IPS-18c (cell line): ENCODE measurements around the gene SNX9.
"Not testable (repeated sequence)": the region's sequence is repeated elsewhere in the genome, so short reads cannot be mapped to it uniquely, and the experiment has no call there.

Source experiments
- H3K4me3 ChIP-seq: 2 replicates; pipeline ENCODE4 v1.7.0; 2013; ENCODE audit warnings: low read depth, mild to moderate bottlenecking, low read length, moderate library complexity; ENCODE audit not compliant: insufficient read depth
- H3K9me3 ChIP-seq: one replicate; pipeline ENCODE4 v1.6.1; 2013; ENCODE audit warnings: mild to moderate bottlenecking, low read length, moderate library complexity; ENCODE audit not compliant: control insufficient read depth, insufficient read depth

Gene SNX9

DNA sequence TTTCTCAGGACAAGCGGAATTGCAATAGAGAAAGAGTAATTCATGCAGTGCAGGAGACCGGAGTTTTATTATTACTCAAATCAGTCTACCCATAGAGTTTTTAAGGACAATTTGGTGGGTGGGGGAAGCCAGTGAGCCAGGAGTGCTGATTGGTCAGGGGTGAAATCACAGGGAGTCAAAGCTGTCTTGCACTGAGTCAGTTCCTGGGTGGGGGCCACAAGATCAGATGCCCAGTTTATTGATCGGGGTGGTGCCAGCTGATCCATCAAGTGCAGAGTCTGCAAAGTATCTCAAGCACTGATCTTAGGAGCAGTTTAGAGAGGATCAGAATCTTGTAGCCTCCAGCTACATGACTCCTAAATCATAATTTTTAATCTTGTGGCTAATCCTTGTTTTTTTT is 21.1 kb downstream of the SNX9 start:
- not testable (repeated sequence) for H3K4me3 ChIP-seq, H3K9me3 ChIP-seq

GRCh38 chr6:157845493-157846259 is 22.6 kb downstream of the SNX9 start:
- H3K4me3 ChIP-seq, result no peak overlapping the region
- H3K9me3 ChIP-seq, result no peaks in the 10 kb centered on the region

GRCh38 chr6:157847846-157848245 is 24.8 kb downstream of the SNX9 start:
- H3K9me3 ChIP-seq, result no peaks in the 10 kb centered on the region
- H3K4me3 ChIP-seq, result no peak overlapping the region

GRCh38 chr6:157848693-157849092 is 25.6 kb downstream of the SNX9 start:
- no peak overlapping the region for H3K4me3 ChIP-seq
- H3K9me3 ChIP-seq, result no peaks in the 10 kb centered on the region

DNA sequence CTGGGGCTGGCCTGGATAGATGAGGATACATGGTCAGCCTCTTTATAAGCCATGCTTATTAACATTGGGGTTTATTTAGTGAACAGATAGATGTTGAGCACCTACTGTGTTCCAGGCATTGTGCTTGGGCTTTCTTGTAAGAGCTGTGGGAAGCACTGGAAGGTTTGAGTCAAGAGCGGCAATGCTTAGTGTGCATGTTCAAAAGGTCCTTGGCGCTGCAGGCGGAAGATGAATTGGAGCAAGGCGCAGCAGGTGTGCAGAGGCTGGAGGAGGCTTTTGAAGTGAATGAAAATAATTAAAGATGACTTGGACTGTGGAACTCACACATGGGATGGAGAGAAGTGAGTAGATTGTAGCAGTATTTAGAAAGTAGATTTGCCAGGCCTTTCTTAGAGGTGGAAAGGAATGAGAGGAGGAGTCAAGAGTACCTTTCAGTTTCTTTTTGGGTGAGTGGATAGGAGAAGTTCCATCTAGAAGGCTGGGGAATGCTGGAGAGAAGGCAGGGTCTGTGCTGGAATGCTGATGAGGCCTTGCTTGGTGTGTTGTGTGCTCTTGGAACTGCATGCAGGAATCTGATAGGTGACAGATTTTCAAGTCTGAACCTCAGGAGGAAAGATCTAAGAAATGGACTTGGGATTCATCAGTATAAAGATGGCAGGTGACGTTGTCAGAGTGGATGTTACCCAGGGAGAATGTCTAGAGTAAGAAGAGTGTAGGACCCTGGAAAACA is 26.4 kb downstream of the SNX9 start:
- no peaks in the 10 kb centered on the region for H3K9me3 ChIP-seq
- H3K4me3 ChIP-seq, result no peak overlapping the region

DNA sequence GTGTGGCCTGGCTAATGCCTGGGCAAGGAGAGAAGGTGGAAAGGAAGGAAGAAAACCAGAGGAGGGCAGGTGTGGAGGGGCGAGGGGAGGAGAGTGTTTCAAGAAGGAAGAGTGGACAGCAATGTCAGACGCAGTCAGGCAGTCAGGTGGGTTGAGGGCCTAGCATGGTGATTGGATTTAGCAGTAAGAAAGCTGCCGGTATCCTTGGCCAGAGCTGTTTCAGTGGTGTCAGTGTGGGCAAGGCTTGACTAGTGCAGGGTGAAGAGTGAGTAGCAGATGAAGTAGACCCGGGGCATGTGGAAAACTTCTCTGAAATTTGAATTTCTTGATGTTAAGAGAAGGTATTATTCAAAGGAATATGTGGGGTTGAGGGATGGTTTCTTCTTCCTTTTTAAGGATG is 27.0 kb downstream of the SNX9 start:
- H3K9me3 ChIP-seq, result no peaks in the 10 kb centered on the region
- no peak overlapping the region for H3K4me3 ChIP-seq

DNA sequence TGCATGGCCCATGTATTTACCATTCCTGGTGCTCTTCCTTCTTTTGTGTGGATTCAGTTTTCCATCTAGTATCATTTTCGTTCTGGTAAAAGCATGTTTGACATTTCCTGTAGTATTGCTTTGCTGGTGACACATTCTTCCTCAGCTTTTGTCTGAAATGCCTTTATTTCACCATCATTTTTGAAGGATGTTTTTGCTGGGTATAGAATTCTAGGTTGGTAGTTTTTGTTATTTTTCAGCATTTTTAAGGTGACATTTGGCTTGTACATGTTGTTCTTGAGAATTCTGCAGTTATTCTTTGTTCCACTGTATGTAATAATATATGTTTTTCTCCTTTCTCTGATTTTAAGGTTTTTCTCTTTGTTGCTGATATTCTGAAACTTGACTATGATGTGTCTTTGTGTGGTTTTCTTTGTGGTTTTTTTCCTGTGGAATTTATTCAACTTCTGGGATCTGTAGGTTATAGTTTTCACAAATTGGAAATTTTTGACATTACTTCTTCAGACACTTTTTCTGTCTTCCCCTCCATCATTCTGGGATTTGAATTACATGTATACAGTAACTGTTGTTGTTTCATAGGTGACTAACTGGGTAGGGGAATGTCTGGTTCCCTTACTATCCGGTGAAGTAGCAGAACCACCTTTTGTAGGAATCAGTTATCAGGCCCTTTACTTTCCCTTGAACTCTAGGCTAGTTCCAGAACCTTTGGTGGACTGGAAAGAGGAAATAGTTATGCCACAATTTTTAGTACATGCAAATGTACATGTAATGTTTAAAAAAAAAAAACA is 30.2 kb downstream of the SNX9 start:
- H3K4me3 ChIP-seq, result no peak overlapping the region
- H3K9me3 ChIP-seq, result no peaks in the 10 kb centered on the region

DNA sequence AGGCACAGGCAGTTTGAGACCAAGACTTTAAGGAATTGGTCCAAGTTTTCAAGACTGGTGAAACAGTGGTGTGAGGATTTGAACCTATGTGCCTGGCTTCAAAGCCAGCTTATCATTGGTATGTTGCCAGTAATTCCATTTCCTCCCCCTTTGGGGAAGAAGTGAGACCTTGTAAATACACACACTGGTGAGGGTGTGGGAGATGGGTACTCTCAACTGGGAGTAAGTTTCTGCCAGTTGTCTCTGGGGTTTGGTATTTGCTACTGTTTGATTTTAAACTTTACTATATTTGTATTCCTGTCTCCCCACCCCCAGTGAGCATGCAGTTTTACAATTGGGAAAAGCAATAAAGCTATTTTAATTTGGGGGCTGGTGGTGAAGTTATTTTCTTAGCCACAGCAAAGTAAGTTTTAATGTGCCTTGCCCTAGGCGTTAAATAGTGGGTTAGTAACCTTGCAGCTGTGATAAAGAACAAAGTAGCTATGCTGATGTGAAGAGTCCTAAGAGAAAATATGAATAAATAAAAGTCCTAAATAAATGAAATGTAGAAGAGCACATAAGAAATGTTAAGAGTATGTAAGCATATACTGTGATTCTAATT is 31.0 kb downstream of the SNX9 start:
- Histone ChIP-seq H3K9me3 (no peaks in the 10 kb centered on the region), H3K4me3 (no peak overlapping the region)

DNA sequence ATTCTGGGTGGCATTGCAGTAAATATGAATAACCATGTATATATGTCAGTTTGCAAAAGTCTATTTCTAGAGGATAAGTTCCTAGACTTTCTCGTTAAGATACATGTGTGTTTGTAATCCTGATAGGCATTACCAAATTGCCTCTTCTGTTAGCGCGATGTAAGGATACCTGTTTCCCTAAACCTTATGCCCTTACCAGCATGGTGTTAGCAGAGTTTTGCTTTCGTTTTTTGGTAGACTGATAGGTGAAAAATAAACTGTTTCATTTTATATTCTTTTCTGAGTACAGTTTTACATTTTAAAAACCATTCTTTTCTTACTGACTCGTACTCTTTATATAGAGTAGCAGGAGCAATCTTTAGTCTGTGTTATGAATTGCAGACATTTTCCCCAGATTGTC is 32.3 kb downstream of the SNX9 start:
- Histone ChIP-seq H3K4me3 (no peak overlapping the region), H3K9me3 (no peaks in the 10 kb centered on the region)

GRCh38 chr6:157855804-157856203 is 32.8 kb downstream of the SNX9 start:
- not testable (repeated sequence) for H3K4me3 ChIP-seq

GRCh38 chr6:157858664-157859063 is 35.6 kb downstream of the SNX9 start:
- H3K4me3 ChIP-seq, H3K9me3 ChIP-seq: not testable (repeated sequence)

More at GRCh38 chr6:157855804-157856203, 32.8 kb downstream of the SNX9 start:
- H3K9me3 ChIP-seq, result not testable (repeated sequence)

GRCh38 chr6:157859775-157860504 is 36.9 kb downstream of the SNX9 start:
- Histone ChIP-seq H3K9me3 (no peaks in the 10 kb centered on the region), H3K4me3 (no peak overlapping the region)

- Histone ChIP-seq H3K4me3 (no peak overlapping the region), H3K9me3 (no peaks in the 10 kb centered on the region)
Observed at GRCh38 chr6:157860505-157860991, 37.5 kb downstream of the SNX9 start.

DNA sequence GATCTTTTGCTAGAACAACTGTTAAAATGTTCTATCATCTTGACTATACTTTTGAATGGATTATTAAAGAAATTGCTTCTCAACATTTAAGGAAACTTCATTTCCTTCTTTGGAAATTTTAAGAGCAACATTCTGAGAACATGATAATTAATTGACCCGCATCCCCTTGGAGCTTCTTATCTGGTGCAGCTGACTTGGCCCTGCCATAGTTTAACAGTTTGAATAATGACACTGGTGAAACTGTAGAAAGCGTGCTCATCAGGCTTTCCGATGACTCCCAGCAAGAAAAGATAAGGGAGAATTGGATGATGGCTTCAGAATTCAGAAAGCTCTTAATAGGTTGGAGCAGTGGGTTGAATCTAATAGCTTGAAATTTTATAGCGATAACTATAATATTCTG is 38.1 kb downstream of the SNX9 start:
- Histone ChIP-seq H3K9me3 (no peaks in the 10 kb centered on the region), H3K4me3 (no peak overlapping the region)

GRCh38 chr6:157861814-157862213 is 38.8 kb downstream of the SNX9 start:
- no peaks in the 10 kb centered on the region for H3K9me3 ChIP-seq
- H3K4me3 ChIP-seq, result no peak overlapping the region

DNA sequence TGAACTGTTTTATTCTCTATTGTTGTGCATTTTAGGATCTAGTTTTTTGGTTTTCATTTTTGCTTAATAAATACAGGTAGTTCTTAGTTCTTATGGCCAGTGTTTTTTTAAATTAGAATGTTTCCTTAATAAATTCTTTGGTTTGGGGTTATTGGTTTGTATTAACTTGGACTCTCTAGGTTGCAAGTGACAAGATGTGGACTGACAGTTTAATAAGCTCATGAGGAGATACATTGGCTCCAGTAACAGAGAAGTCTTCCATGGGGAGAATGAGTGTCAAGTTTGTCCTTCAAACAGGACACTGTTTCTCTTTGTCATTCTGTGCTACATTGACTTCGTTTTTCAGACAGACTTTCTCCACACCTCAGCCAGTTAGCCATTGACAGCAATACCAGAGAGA is 39.7 kb downstream of the SNX9 start:
- H3K9me3 ChIP-seq, result no peaks in the 10 kb centered on the region
- no peak overlapping the region for H3K4me3 ChIP-seq
